H1 (cell line): ENCODE results near the gene C22orf23. TPM values are rescaled to one million over a fixed set of nuclear protein-coding genes. Genes with fewer than 3 reads are reported as not detected.

ENCODE experiments used
- CHD2 ChIP-seq: IDR thresholded peaks from 2 replicates; pipeline ENCODE4 v1.6.1; 2012; ENCODE audit warnings: low read length, improper control_type of control experiment
- CHD7 ChIP-seq: fragments of 300-600 bp; sonication (generic); IDR thresholded peaks from 2 replicates; pipeline ENCODE4 v1.7.1; 2012; ENCODE audit warnings: low read length, moderate library complexity, mild to moderate bottlenecking, inconsistent platforms; ENCODE audit not compliant: insufficient replicate concordance
- CTCF ChIP-seq, 3 experiments: IDR thresholded peaks; 1 replicate in 2 of 3; 2 replicates in 1 of 3; pipeline versions ENCODE4 v1.5.1 to v1.6.1; 2011; ENCODE audit warnings: low read length in 3 of 3, mild to moderate bottlenecking in 3 of 3, inconsistent platforms in 2 of 3, low read depth in 1 of 3, moderate library complexity in 1 of 3; ENCODE audit not compliant: insufficient read depth in 1 of 3; ENCODE audit errors: control extremely low read depth in 1 of 3
- RXRA ChIP-seq: IDR thresholded peaks from 2 replicates; pipeline ENCODE4 v1.6.1; 2011; ENCODE audit warnings: low read depth, mild to moderate bottlenecking, low read length, moderate library complexity; ENCODE audit not compliant: insufficient read depth
- TBP ChIP-seq: IDR thresholded peaks from 2 replicates; pipeline ENCODE4 v1.6.1; 2011; ENCODE audit warnings: low read depth, low read length, improper control_type of control experiment
- polyA plus RNA-seq, 7 experiments: library from polyadenylated mRNA; depleted of rRNA in 3 of 7; stranded (reverse) in 5 of 7; unstranded in 2 of 7; fragments of >200 nt in 5 of 7; fragments of 200-250 nt in 2 of 7; gene quantifications; 1 replicate in 5 of 7; 2 replicates in 1 of 7; 4 replicates in 1 of 7; pipeline versions ENCODE4 v1.2.1 to v1.2.3, GENCODE V29; 2011 to 2013; ENCODE audit warnings: missing spikeins in 2 of 7, mixed read lengths in 2 of 7
- total RNA-seq: library from RNA; stranded (reverse); fragmentation: NEBNext Ultra II Directional; extraction: Animal tissue kit (Norgen Biotek cat#: 25700); gene quantifications from 2 replicates; pipeline ENCODE4 v1.2.1, GENCODE V29; 2021

C22orf23 gene
- total and polyA plus RNA-seq, 2 of the 8 experiments (the other 6 are each of a cell fraction or from before 2014, with no cell fraction given), result 0.50 to 0.54 TPM

DNA sequence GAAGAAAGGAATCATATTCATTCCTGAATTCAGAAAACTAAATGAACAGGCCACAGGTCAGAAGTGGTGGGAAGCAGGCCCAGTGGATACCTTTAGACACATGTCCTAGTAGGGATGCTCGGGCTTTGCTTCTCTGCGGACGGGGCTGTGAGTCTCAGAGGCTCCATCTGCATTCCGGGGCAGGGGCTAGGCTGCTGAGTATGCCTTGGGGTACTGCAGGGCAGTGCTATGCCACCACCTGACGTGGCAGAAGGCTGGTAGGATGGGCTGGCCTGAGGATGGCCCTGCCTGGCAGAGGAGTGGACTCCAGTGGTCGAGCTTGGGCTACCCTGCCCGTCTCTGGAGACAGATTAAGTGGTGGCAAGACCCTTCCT, 9.6 kb downstream of the C22orf23 start (continued):
- TF ChIP-seq CHD7, result no peak
- no peak for TF ChIP-seq CTCF (IDR thresholded peaks at IDR 0.05; ENCODE audit: control extremely low read depth in 1 of 3, insufficient read depth in 1 of 3, low read depth in 1 of 3, low read length in 3 of 3)
- TF ChIP-seq CHD2, result no peak
- TF ChIP-seq RXRA, result no peak
- TF ChIP-seq TBP, result no peak
